Endothelial cell of umbilical vein (primary cell): ENCODE results near the gene SUSD6. TPM values are rescaled to one million over a fixed set of nuclear protein-coding genes. Genes with fewer than 3 reads are reported as not detected.

ENCODE experiments used
- BruUV-seq: library from RNA; stranded (reverse); fragments of 400-500 nt; replicated peaks from 2 replicates; lab custom pipeline; 2021; lab: Mats Ljungman, UMichigan
- CTCF ChIA-PET: fragments of 300-600, 350-600 bp; sonication (Branson Sonifier 250); formaldehyde crosslinking; loops from one replicate; lab custom pipeline; 2021; ENCODE audit warnings: antibody characterized with exemption, inconsistent platforms; lab: Charles Lee
- POLR2A ChIA-PET: fragments of 300-600, 350-600 bp; sonication (Branson Sonifier 250); formaldehyde crosslinking; loops from one replicate; lab custom pipeline; 2021; ENCODE audit warnings: antibody characterized with exemption, inconsistent platforms; lab: Charles Lee
- DNase-seq: peaks from one replicate; pipeline ENCODE4 v3.0.0-alpha.2; 2011; ENCODE audit warnings: low read depth, low spot score
- FAIRE-seq: peaks from 2 replicates; lab custom pipeline; 2011; peaks lifted over from hg19 to GRCh38; lab: Jason Lieb, UNC
- H2AFZ ChIP-seq: 2 replicates; pipeline ENCODE4 v1.6.0; 2012; ENCODE audit warnings: low read depth, low read length, control low read depth, inconsistent platforms
- H3K27ac ChIP-seq: 2 replicates; pipeline ENCODE4 v1.5.1; 2011; ENCODE audit warnings: low read depth, mild to moderate bottlenecking, control low read depth, low read length, moderate library complexity; ENCODE audit not compliant: insufficient read depth
- H3K27me3 ChIP-seq, 2 experiments: 2 replicates each; pipeline versions ENCODE4 v1.6.0 to v1.6.1; 2011; ENCODE audit warnings: low read length in 2 of 2, mixed read lengths in 1 of 2; ENCODE audit not compliant: control insufficient read depth in 2 of 2, insufficient read depth in 2 of 2
- H3K36me3 ChIP-seq, 2 experiments: 2 replicates in 1 of 2; 3 replicates in 1 of 2; pipeline ENCODE4 v1.5.1; 2011; ENCODE audit warnings: low read length in 2 of 2, mild to moderate bottlenecking in 1 of 2, moderate library complexity in 1 of 2; ENCODE audit not compliant: control insufficient read depth in 2 of 2, insufficient read depth in 2 of 2; ENCODE audit errors: extremely low read depth in 1 of 2
- H3K4me1 ChIP-seq: 3 replicates; pipeline ENCODE4 v1.5.1; 2011; ENCODE audit warnings: mild to moderate bottlenecking, low read length; ENCODE audit not compliant: control insufficient read depth, insufficient read depth; ENCODE audit errors: extremely low read depth
- H3K4me2 ChIP-seq: 2 replicates; pipeline ENCODE4 v1.6.1; 2011; ENCODE audit warnings: low read length, control low read depth, mixed read lengths; ENCODE audit not compliant: insufficient read depth
- H3K4me3 ChIP-seq, 3 experiments: fragments of 200-600 bp in 1 of 3; sonication (generic), shearing (Covaris generic) in 1 of 3; replicated peaks in 1 of 3; 2 replicates each; pipeline ENCODE4 v1.5.1; 2011 to 2016; ENCODE audit warnings: control low read depth in 3 of 3, low read length in 3 of 3, mild to moderate bottlenecking in 2 of 3, inconsistent platforms in 1 of 3, low read depth in 1 of 3, moderate library complexity in 1 of 3; ENCODE audit not compliant: insufficient read depth in 1 of 3
- H3K79me2 ChIP-seq: 2 replicates; pipeline ENCODE4 v1.6.0; 2012; ENCODE audit warnings: low read length, inconsistent platforms; ENCODE audit not compliant: control insufficient read depth, insufficient read depth
- H3K9ac ChIP-seq: replicated peaks from 2 replicates; pipeline ENCODE3; 2011; ENCODE audit warnings: low read length, control low read depth; ENCODE audit not compliant: insufficient read depth; ENCODE audit errors: extremely low read depth
- H3K9me1 ChIP-seq: replicated peaks from 3 replicates; pipeline ENCODE4 v1.6.0; 2011; ENCODE audit warnings: mild to moderate bottlenecking, low read length; ENCODE audit not compliant: control insufficient read depth, insufficient read depth; ENCODE audit errors: extremely low read depth
- H3K9me3 ChIP-seq: replicated peaks from 2 replicates; pipeline ENCODE4 v1.5.1; 2012; ENCODE audit warnings: low read length, inconsistent platforms; ENCODE audit not compliant: control insufficient read depth, insufficient read depth
- H4K20me1 ChIP-seq: replicated peaks from 2 replicates; pipeline ENCODE3; 2011; ENCODE audit warnings: mild to moderate bottlenecking, low read length; ENCODE audit not compliant: control insufficient read depth, insufficient read depth; ENCODE audit errors: extremely low read depth
- EZH2 ChIP-seq: IDR thresholded peaks from 2 replicates; pipeline ENCODE4 v1.6.1; 2012; ENCODE audit warnings: borderline replicate concordance, low read depth, mild to moderate bottlenecking, moderate library complexity, low read length, inconsistent platforms; ENCODE audit not compliant: severe bottlenecking
- FOS ChIP-seq: IDR thresholded peaks from 2 replicates; pipeline ENCODE4 v1.6.1; 2011; ENCODE audit warnings: mild to moderate bottlenecking, low read length, moderate library complexity, borderline replicate concordance; ENCODE audit not compliant: insufficient read depth
- GATA2 ChIP-seq: IDR thresholded peaks from 2 replicates; pipeline ENCODE4 v1.7.0; 2011; ENCODE audit warnings: low read depth, mild to moderate bottlenecking, moderate library complexity, mixed read lengths, low read length; ENCODE audit not compliant: insufficient read length, insufficient read depth
- JUN ChIP-seq: IDR thresholded peaks from 2 replicates; pipeline ENCODE4 v1.6.1; 2011; ENCODE audit warnings: borderline replicate concordance, low read depth; ENCODE audit not compliant: insufficient read length, insufficient read depth
- MAX ChIP-seq: IDR thresholded peaks from 2 replicates; pipeline ENCODE4 v1.6.1; 2011; ENCODE audit not compliant: insufficient read depth, insufficient read length
- MYC ChIP-seq: IDR thresholded peaks from one replicate; pipeline ENCODE4 v1.6.1; 2011; ENCODE audit warnings: mild to moderate bottlenecking, low read depth, low read length
- POLR2A ChIP-seq: IDR thresholded peaks from 2 replicates; pipeline ENCODE4 v1.6.1; 2012; ENCODE audit warnings: low read depth, mild to moderate bottlenecking, control low read depth, low read length
- POLR2AphosphoS5 ChIP-seq: IDR thresholded peaks from 2 replicates; pipeline ENCODE4 v1.6.1; 2012; ENCODE audit warnings: low read depth, mild to moderate bottlenecking, control low read depth, low read length, moderate library complexity; ENCODE audit not compliant: insufficient read depth
- dilution Hi-C: fragments of 300-500 bp; cut with MboI; formaldehyde crosslinking; loops from one replicate; pipeline ENCODE4 v1.15.0; 2019; ENCODE audit warnings: low sequenced_read_pairs; ENCODE audit not compliant: extremely low pct_ligation_motif_present
- intact Hi-C: fragments of 100-400 bp; cut with micrococcal nuclease; formaldehyde crosslinking; loops from one replicate; pipeline ENCODE4 v1.10.0; 2022
- polyA plus RNA-seq, 4 experiments: library from polyadenylated mRNA; depleted of rRNA in 3 of 4; stranded (reverse) in 3 of 4; unstranded in 1 of 4; fragments of >200 nt; gene quantifications; 2 replicates each; pipeline versions ENCODE4 v1.2.1 to v1.2.3, GENCODE V29; 2011 to 2012; ENCODE audit warnings: missing spikeins in 1 of 4
- total RNA-seq: library from RNA; stranded (reverse); gene quantifications from 2 replicates; pipeline ENCODE4 v1.2.3, GENCODE V29; 2021
- TF ChIP-seq, protein P1 (sequence below), 2 donors: IDR thresholded peaks; 1 replicate in 1 of 2; 2 replicates in 1 of 2; pipeline ENCODE4 v1.5.1; 2011; ENCODE audit warnings: low read length in 2 of 2, mild to moderate bottlenecking in 2 of 2, moderate library complexity in 2 of 2, control low read depth in 1 of 2, inconsistent platforms in 1 of 2, low read depth in 1 of 2; ENCODE audit not compliant: insufficient read depth in 1 of 2; ENCODE audit errors: extremely low read depth in 1 of 2

The SUSD6 gene
- total and polyA plus RNA-seq, 2 donors (not counting 3 experiments of a cell fraction or from before 2014, with no cell fraction given): 13.4 to 19.5 TPM

DNA sequence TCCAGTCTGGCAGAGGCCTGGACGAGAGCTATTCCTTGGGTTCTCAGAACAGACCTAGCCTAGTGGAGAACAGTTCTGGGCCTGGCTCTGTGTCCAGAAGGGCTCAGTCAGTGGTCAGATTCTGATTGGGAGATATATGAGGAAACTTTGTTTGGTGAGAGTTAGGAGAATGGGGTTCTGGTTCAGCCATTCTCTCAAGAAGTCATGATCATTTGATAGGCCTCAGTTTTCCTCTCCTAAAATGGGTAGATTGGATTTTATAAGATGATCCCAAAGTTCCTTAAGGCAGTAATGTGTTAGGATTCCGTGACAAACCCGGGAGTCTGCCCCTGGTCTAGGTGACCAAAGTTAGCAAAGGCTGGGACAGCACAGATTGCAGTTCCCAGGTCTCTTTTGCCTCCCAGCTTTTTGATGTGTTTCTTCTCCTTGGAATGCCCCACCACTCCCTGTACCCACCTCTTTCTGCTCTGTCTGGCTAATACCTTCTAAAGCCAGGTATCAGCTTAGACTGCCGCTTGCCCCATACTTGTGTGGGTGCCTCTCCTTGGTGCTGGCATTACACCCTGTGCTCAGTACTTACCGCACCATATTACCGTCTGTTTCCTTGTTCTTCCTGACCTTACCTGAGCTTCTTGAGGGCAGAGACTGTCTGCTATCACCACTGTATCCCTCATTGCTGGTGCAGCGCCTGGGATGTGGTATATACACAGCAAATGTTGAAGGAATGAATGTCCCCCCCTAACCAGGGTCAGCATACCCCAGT, 25.5 kb downstream of the SUSD6 start:
- Histone ChIP-seq H3K27me3 (no peaks in the 10 kb centered on the region), H3K4me1 (peaks cover 24% of the 10 kb centered on the region), H4K20me1 (peaks cover 3% of the 10 kb centered on the region), H2AFZ (no peak overlapping the region), H3K4me3 (no peak overlapping the region), H3K9me3 (no peaks in the 10 kb centered on the region), H3K36me3 (no peaks in the 10 kb centered on the region), H3K27ac (no peak overlapping the region), H3K9ac (no peak overlapping the region), H3K9me1 (no peaks in the 10 kb centered on the region), H3K4me2 (no peak overlapping the region), H3K79me2 (peaks cover 40% of the 10 kb centered on the region)
- DNase-seq (no peak), FAIRE-seq (no peak)
- CTCF ChIA-PET: no interaction called here
- intact Hi-C loops (no loop called here), dilution Hi-C loops (no loop called here)
- POLR2A ChIA-PET: interaction anchor here (0.6 kb wide), 1 partner anchor 26 kb away, joined by 3 read pairs; the partner anchor contains the start of gene SUSD6
- BruUV-seq: no TSS peak
- TF ChIP-seq MYC (no peak), FOS (no peak), GATA2 (no peak), MAX (no peak), EZH2 (no peak), POLR2A (no peak), JUN (no peak), POLR2AphosphoS5 (no peak)
- TF ChIP-seq, protein P1, sequence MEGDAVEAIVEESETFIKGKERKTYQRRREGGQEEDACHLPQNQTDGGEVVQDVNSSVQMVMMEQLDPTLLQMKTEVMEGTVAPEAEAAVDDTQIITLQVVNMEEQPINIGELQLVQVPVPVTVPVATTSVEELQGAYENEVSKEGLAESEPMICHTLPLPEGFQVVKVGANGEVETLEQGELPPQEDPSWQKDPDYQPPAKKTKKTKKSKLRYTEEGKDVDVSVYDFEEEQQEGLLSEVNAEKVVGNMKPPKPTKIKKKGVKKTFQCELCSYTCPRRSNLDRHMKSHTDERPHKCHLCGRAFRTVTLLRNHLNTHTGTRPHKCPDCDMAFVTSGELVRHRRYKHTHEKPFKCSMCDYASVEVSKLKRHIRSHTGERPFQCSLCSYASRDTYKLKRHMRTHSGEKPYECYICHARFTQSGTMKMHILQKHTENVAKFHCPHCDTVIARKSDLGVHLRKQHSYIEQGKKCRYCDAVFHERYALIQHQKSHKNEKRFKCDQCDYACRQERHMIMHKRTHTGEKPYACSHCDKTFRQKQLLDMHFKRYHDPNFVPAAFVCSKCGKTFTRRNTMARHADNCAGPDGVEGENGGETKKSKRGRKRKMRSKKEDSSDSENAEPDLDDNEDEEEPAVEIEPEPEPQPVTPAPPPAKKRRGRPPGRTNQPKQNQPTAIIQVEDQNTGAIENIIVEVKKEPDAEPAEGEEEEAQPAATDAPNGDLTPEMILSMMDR (IDR thresholded peaks at IDR 0.05; ENCODE audit: extremely low read depth in 1 of 2, insufficient read depth in 1 of 2, low read depth in 1 of 2, low read length in 2 of 2): no peak
